A549 (cell line): ENCODE data around the gene NR2F2. TPM values are rescaled to one million over a fixed set of nuclear protein-coding genes. Genes with fewer than 3 reads are reported as not detected.
A peak's percentile ranks its signal among the peaks of the same experiment; 100 is the strongest.

Source experiments
- ATAC-seq, 2 experiments: fragments of 200-7000 bp in 1 of 2; fragments of >200 bp in 1 of 2; cut with Nextera tagmentation in 1 of 2; cut with Tn5 transposase in 1 of 2; 3 replicates each; pipeline versions ENCODE4 v1.8.0 to v1.9.1; 2018 to 2020; ENCODE audit warnings: mild to moderate bottlenecking in 1 of 2, moderate library complexity in 1 of 2
- CTCF ChIA-PET: fragments of 300-600 bp; sonication (Branson Sonifier 250); formaldehyde crosslinking; extraction: SDS; loops from one replicate; lab custom pipeline; 2021; ENCODE audit warnings: antibody characterized with exemption, inconsistent platforms; lab: Yijun Ruan, JAX
- POLR2A ChIA-PET: fragments of 350-600 bp; formaldehyde crosslinking; extraction: SDS; loops from one replicate; lab custom pipeline; 2021; ENCODE audit warnings: antibody characterized with exemption, inconsistent platforms; lab: Yijun Ruan, JAX
- DNase-seq, 2 experiments: peaks; one replicate each; pipeline versions ENCODE4 v3.0.0 to v3.0.0-alpha.2; 2011 to 2016; ENCODE audit warnings: low read depth in 1 of 2, low spot score in 1 of 2
- FAIRE-seq: peaks from 2 replicates; lab custom pipeline; 2011; peaks lifted over from hg19 to GRCh38; lab: Jason Lieb, UNC
- H3K27ac ChIP-seq, 2 experiments: fragments of >200 bp; sonication (Bioruptor Twin); formaldehyde crosslinking; 3 replicates each; pipeline ENCODE4 v1.5.1; 2016 to 2017
- H3K4me1 ChIP-seq: fragments of >200 bp; sonication (Bioruptor Twin); formaldehyde crosslinking; 3 replicates; pipeline ENCODE4 v1.6.1; 2016
- H3K4me2 ChIP-seq: fragments of >200 bp; sonication (Bioruptor Twin); formaldehyde crosslinking; 3 replicates; pipeline ENCODE4 v1.6.1; 2016
- H3K4me3 ChIP-seq: fragments of >200 bp; sonication (Bioruptor Twin); formaldehyde crosslinking; 3 replicates; pipeline ENCODE4 v1.5.1; 2016
- H3K9me3 ChIP-seq: fragments of >200 bp; sonication (Bioruptor Twin); formaldehyde crosslinking; 3 replicates; pipeline ENCODE4 v1.6.1; 2016
- CBX2 ChIP-seq: fragments of 200-600 bp; sonication (generic); IDR thresholded peaks from 2 replicates; pipeline ENCODE4 v1.6.1; 2016; ENCODE audit warnings: low read depth, mild to moderate bottlenecking, borderline replicate concordance
- CBX8 ChIP-seq: fragments of 200-600 bp; sonication (generic); IDR thresholded peaks from 2 replicates; pipeline ENCODE4 v1.6.1; 2016
- CEBPB ChIP-seq, 2 experiments: fragments of >200 bp in 1 of 2; sonication (Bioruptor Twin) in 1 of 2; formaldehyde crosslinking in 1 of 2; IDR thresholded peaks; 2 replicates each; pipeline ENCODE4 v1.6.1; 2012 to 2016
- CTCF ChIP-seq: fragments of >200 bp; sonication (Bioruptor Twin); formaldehyde crosslinking; IDR thresholded peaks from 3 replicates; pipeline ENCODE4 v1.5.1; 2016
- EHF ChIP-seq: fragments of 250-450 bp; sonication (Bioruptor Pico); IDR thresholded peaks from 2 replicates; pipeline ENCODE4 v1.5.0; 2020; ENCODE audit warnings: mild to moderate bottlenecking
- FOSB ChIP-seq: fragments of 250-450 bp; sonication (Bioruptor Pico); IDR thresholded peaks from 2 replicates; pipeline ENCODE4 v1.5.0; 2020; ENCODE audit warnings: mild to moderate bottlenecking, moderate library complexity
- FOXS1 ChIP-seq: fragments of 250-450 bp; sonication (Bioruptor Pico); IDR thresholded peaks from 2 replicates; pipeline ENCODE4 v1.5.0; 2020; ENCODE audit warnings: mild to moderate bottlenecking, moderate library complexity
- GATA3 ChIP-seq: IDR thresholded peaks from 2 replicates; pipeline ENCODE4 v1.6.1; 2012; ENCODE audit warnings: borderline replicate concordance
- HOXA7 ChIP-seq: fragments of 250-450 bp; sonication (Bioruptor Pico); IDR thresholded peaks from 2 replicates; pipeline ENCODE4 v1.5.0; 2020; ENCODE audit warnings: mild to moderate bottlenecking, moderate library complexity
- HOXB5 ChIP-seq: fragments of 250-450 bp; sonication (Bioruptor Pico); IDR thresholded peaks from 2 replicates; pipeline ENCODE4 v1.5.0; 2020; ENCODE audit warnings: mild to moderate bottlenecking, moderate library complexity
- JUNB ChIP-seq: fragments of >200 bp; sonication (Bioruptor Twin); formaldehyde crosslinking; IDR thresholded peaks from 2 replicates; pipeline ENCODE4 v1.6.1; 2016
- KDM1A ChIP-seq: fragments of 200-600 bp; sonication (generic); IDR thresholded peaks from 2 replicates; pipeline ENCODE4 v1.6.1; 2016; ENCODE audit warnings: low read depth, mild to moderate bottlenecking
- KDM5A ChIP-seq: fragments of 200-600 bp; sonication (generic); IDR thresholded peaks from 2 replicates; pipeline ENCODE4 v1.6.1; 2016; ENCODE audit warnings: antibody characterized with exemption, mild to moderate bottlenecking
- MAFK ChIP-seq: fragments of 450-650 bp; IDR thresholded peaks from 2 replicates; pipeline ENCODE4 v1.6.1; 2014; ENCODE audit not compliant: partially characterized antibody
- MYC ChIP-seq: IDR thresholded peaks from 2 replicates; pipeline ENCODE4 v1.6.1; 2012; ENCODE audit warnings: mild to moderate bottlenecking, inconsistent platforms, low read length, improper control_type of control experiment, borderline replicate concordance
- NFE2L2 ChIP-seq: fragments of 150-350 bp; conservative IDR thresholded peaks from 2 replicates; pipeline ENCODE4 v1.6.1; 2014; ENCODE audit warnings: low read length
- PBX3 ChIP-seq: IDR thresholded peaks from 2 replicates; pipeline ENCODE4 v1.6.1; 2012
- PHF8 ChIP-seq: fragments of 200-600 bp; sonication (generic); IDR thresholded peaks from 2 replicates; pipeline ENCODE4 v1.6.1; 2016; ENCODE audit warnings: low read depth, mild to moderate bottlenecking, antibody characterized with exemption, moderate library complexity, borderline replicate concordance
- POLR2A ChIP-seq: IDR thresholded peaks from 2 replicates; pipeline ENCODE4 v1.6.1; 2012; ENCODE audit warnings: mild to moderate bottlenecking, low read length
- RARB ChIP-seq: fragments of 250-450 bp; sonication (Bioruptor Pico); IDR thresholded peaks from 2 replicates; pipeline ENCODE4 v1.8.0; 2021; ENCODE audit warnings: mild to moderate bottlenecking, moderate library complexity
- RNF2 ChIP-seq: fragments of 200-600 bp; sonication (generic); IDR thresholded peaks from 2 replicates; pipeline ENCODE4 v1.6.1; 2016; ENCODE audit warnings: low read depth, mild to moderate bottlenecking, antibody characterized with exemption, moderate library complexity, borderline replicate concordance
- SMC3 ChIP-seq: fragments of >200 bp; sonication (Bioruptor Twin); formaldehyde crosslinking; IDR thresholded peaks from 3 replicates; pipeline ENCODE4 v1.6.1; 2018; ENCODE audit warnings: inconsistent platforms
- TFCP2L1 ChIP-seq: fragments of 250-450 bp; sonication (Bioruptor Pico); IDR thresholded peaks from 2 replicates; pipeline ENCODE4 v1.5.0; 2021; ENCODE audit warnings: mild to moderate bottlenecking
- ZFP36 ChIP-seq: fragments of 450-650 bp; IDR thresholded peaks from 2 replicates; pipeline ENCODE4 v1.6.1; 2014; ENCODE audit warnings: borderline replicate concordance; ENCODE audit not compliant: partially characterized antibody
- ZSCAN20 ChIP-seq: fragments of 250-450 bp; sonication (Bioruptor Pico); IDR thresholded peaks from 2 replicates; pipeline ENCODE4 v1.8.0; 2022; ENCODE audit warnings: mild to moderate bottlenecking, moderate library complexity
- WGBS: methylation state at CpG from one replicate; pipeline ENCODE4 v1.1.6; 2017; ENCODE audit errors: missing lambda C conversion rate; 5-methylcytosine and 5-hydroxymethylcytosine counted together
- polyA plus RNA-seq, 4 experiments: library from polyadenylated mRNA; depleted of rRNA in 3 of 4; stranded (reverse); fragments of >200 nt; fragmentation: RNase III in 1 of 4; extraction: RNeasy Plus Mini Kit Qiagen cat#74134 plus additional on column Dnase treatment in 1 of 4; gene quantifications; 2 replicates in 3 of 4; 3 replicates in 1 of 4; pipeline ENCODE4 v1.2.3, GENCODE V29; 2011 to 2017
- TF ChIP-seq, protein P1 (sequence below): IDR thresholded peaks from 2 replicates; pipeline ENCODE4 v1.6.1; 2012

The NR2F2 gene
- polyA plus RNA-seq, 2 of the 4 experiments (the other 2 are of a cell fraction), result 11.8 to 15.7 TPM

DNA sequence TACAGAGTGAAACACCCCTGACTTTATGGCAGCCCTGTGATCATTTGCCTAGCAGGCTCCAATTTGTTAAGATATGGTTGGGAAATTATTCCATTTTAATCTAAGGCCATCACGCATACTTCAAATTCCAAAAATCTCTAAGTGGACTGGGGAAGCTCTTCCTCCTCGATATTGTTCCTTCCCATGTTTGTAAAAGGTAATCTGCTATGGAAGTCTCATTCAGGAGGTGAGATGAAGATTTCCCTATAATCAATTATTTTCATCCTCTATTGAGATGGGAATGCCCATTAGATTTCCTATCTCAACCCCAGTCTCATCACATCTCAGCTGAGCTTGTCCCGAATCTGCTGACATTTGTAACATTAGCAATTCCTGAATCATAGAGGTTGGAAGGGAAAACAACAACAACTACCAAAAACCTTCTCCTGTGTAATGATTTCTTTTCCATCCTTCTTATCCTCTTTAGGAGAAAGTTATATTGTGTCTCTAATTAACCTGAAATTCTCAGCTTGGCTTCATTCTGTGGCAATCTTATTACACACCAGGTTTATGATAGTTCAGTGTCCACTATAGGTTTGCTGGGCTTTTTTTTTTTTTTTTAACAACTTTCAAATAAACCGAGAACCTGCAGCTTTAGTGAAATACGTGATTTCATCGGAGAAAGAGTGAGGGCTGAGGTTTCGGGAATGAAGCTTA is 2.2 kb upstream of the NR2F2 start:
- no peak overlapping the region for H3K4me3 ChIP-seq
- H3K27ac ChIP-seq, result peak overlapping the region in 1 of 2 experiments; percentile 75; a peak in 1 of 6 replicates
- 77% methylated on average over 7 of the region's 7 CpGs for WGBS
- peaks cover 29% of the 10 kb centered on the region for H3K4me1 ChIP-seq
- ChIA-PET POLR2A (interaction anchor here (6.5 kb wide), 1 partner anchor 12 kb away, joined by 113 read pairs; no protein-coding TSS in a partner anchor), CTCF (interaction anchor here (0.6 to 7.5 kb wide), 22 partner anchors 11 to 1425 kb away, joined by 3 to 280 read pairs (median 6); no protein-coding TSS in a partner anchor)
- H3K9me3 ChIP-seq, result no peaks in the 10 kb centered on the region
- H3K4me2 ChIP-seq, result peak overlapping the region; percentile 83; the same call in 2 of the 3 replicates
- TF ChIP-seq PBX3, result no peak
- no peak for TF ChIP-seq MYC
- no peak for TF ChIP-seq KDM5A
- no peak for TF ChIP-seq HOXA7
- FAIRE-seq (no peak), ATAC-seq (no peak), DNase-seq (no peak)

DNA sequence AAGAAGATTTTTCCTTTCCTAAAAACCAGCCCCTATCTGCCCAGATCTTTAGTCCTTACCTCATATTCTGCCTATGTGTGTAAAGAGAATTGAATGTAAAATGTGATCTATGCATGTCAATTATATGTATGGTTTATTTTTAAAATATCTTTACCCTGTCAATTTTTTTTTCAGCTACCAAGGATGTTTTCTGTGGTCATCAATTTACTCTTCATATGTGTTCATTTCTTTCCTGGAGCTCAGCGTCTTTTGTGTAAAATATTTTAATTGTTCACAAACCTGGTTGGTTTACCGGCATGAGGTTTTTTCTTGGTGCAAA is 1.7 kb upstream of the NR2F2 start:
- H3K4me1 ChIP-seq, result peaks cover 31% of the 10 kb centered on the region
- DNase-seq, result no peak
- CTCF ChIA-PET, result interaction anchor here (0.6 to 7.5 kb wide), 7 partner anchors 13 to 1069 kb away, joined by 3 to 280 read pairs (median 10); no protein-coding TSS in a partner anchor
- no peak overlapping the region for H3K27ac ChIP-seq
- no peak overlapping the region for H3K4me2 ChIP-seq
- POLR2A ChIA-PET, result interaction anchor here (2.1 to 6.5 kb wide), 2 partner anchors 11 to 26 kb away, joined by 9 to 113 read pairs; no protein-coding TSS in a partner anchor
- FAIRE-seq, result no peak
- 92% methylated on average over 2 of the region's 2 CpGs for WGBS
- no peak for ATAC-seq
- H3K4me3 ChIP-seq, result no peak overlapping the region
- TF ChIP-seq CBX8 (no peak), RNF2 (no peak), HOXA7 (no peak), NFE2L2 (no peak), CBX2 (no peak), SMC3 (no peak), FOSB (CRISPR knock-in tag) (no peak), RARB (CRISPR knock-in tag) (no peak), ZFP36 (no peak), MAFK (no peak), JUNB (no peak), FOXS1 (CRISPR knock-in tag) (no peak), CEBPB (IDR thresholded peaks at IDR 0.05) (no peak), GATA3 (no peak), KDM1A (no peak), POLR2A (no peak), ZSCAN20 (CRISPR knock-in tag) (no peak)
- TF ChIP-seq, protein P1, sequence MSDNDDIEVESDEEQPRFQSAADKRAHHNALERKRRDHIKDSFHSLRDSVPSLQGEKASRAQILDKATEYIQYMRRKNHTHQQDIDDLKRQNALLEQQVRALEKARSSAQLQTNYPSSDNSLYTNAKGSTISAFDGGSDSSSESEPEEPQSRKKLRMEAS, result no peak
- TF ChIP-seq, all 56 proteins: peak for 0
- H3K9me3 ChIP-seq, result no peaks in the 10 kb centered on the region

DNA sequence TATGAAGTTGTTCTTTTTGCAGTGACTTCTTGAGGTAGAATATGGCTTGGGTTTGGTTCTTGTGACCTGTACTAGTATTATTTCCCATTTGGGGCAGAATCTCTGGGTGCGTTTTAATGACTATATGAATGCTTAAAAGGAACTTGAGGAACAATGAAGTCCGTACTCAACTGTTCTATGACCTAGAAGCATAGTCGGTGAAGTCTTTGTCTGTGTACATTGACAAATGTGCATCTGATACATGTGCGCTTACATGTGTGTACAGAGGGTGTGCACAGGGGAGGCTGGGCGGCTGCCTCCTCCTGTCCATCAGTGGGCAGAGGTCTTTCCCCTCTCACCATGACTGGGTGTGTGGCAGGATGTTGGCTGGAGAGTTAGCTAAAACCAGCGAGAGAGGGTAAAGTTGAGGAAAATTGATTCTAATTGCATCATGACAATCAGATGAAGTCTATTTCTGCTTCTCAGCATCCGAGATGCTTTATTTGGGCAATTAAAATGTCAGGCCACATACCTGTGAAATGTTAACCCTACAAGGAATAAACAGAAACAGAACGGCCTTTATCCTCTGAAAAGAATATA is 1.0 kb upstream of the NR2F2 start:
- DNase-seq (peak in 1 of 2 experiments; percentile 10), FAIRE-seq (no peak), ATAC-seq (no peak)
- H3K4me2 ChIP-seq, result peak overlapping the region; percentile 74
- H3K4me3 ChIP-seq, result peak overlapping the region; percentile 71
- peak overlapping the region; percentile 89 to 99 for H3K27ac ChIP-seq
- CTCF ChIA-PET, result interaction anchor here (1.2 to 7.5 kb wide), 4 partner anchors 12 to 1069 kb away, joined by 5 to 280 read pairs (median 78); no protein-coding TSS in a partner anchor
- no peaks in the 10 kb centered on the region for H3K9me3 ChIP-seq
- POLR2A ChIA-PET, result interaction anchor here (2.1 to 6.5 kb wide), 2 partner anchors 10 to 25 kb away, joined by 9 to 113 read pairs; no protein-coding TSS in a partner anchor
- 59% methylated on average over 8 of the region's 8 CpGs for WGBS
- TF ChIP-seq EHF (CRISPR knock-in tag) (no peak), CTCF (no peak), PHF8 (no peak), CBX8 (no peak), TFCP2L1 (CRISPR knock-in tag) (no peak), HOXB5 (no peak), PBX3 (no peak), NFE2L2 (no peak), JUNB (no peak)
- peaks cover 38% of the 10 kb centered on the region for H3K4me1 ChIP-seq
